GM12878 (cell line): Measurements from ENCODE around the gene OR51T1. TPM values are rescaled to one million over a fixed set of nuclear protein-coding genes. Genes with fewer than 3 reads are reported as not detected.

Source experiments
- ATAC-seq: fragments of 200-7000 bp; cut with Tn5 transposase; 3 replicates; pipeline ENCODE4 v1.9.1; 2020; ENCODE audit warnings: mild to moderate bottlenecking, moderate library complexity
- BruUV-seq: library from RNA; stranded (reverse); fragments of 400-500 nt; replicated peaks from 2 replicates; lab custom pipeline; 2021; lab: Mats Ljungman, UMichigan
- CTCF ChIA-PET: fragments of 300-600 bp; sonication (Branson Sonifier 250); formaldehyde crosslinking; extraction: SDS; loops from one replicate; lab custom pipeline; 2021; ENCODE audit warnings: inconsistent platforms; lab: Yijun Ruan, JAX
- POLR2A ChIA-PET: fragments of 350-600 bp; formaldehyde crosslinking; extraction: SDS; loops from one replicate; lab custom pipeline; 2021; ENCODE audit warnings: inconsistent platforms; lab: Charles Lee
- RAD21 ChIA-PET: fragments of 300-600 bp; sonication (Branson Sonifier 250); formaldehyde crosslinking; loops from one replicate; lab custom pipeline; 2023; ENCODE audit warnings: antibody characterized with exemption; ENCODE audit not compliant: unreplicated experiment; lab: Charles Lee
- SMC1A ChIA-PET: fragments of 300-600 bp; sonication (Branson Sonifier 250); formaldehyde crosslinking; loops from one replicate; lab custom pipeline; 2023; ENCODE audit not compliant: unreplicated experiment, uncharacterized antibody; lab: Charles Lee
- DNase-seq: peaks from one replicate; pipeline ENCODE4 v3.0.0-alpha.2; 2011; ENCODE audit warnings: low read depth, low spot score
- FAIRE-seq: peaks from 3 replicates; lab custom pipeline; 2011; peaks lifted over from hg19 to GRCh38; lab: Jason Lieb, UNC
- H2AFZ ChIP-seq: 2 replicates; pipeline ENCODE4 v1.6.0; 2011; ENCODE audit warnings: low read depth, low read length, control low read depth; ENCODE audit not compliant: control insufficient read depth
- H3K27ac ChIP-seq: 2 replicates; pipeline ENCODE4 v1.5.1; 2011; ENCODE audit warnings: control low read depth; ENCODE audit not compliant: control insufficient read depth, insufficient read depth
- H3K27me3 ChIP-seq, 2 experiments: replicated peaks in 1 of 2; 2 replicates each; pipeline versions ENCODE4 v1.6.0 to v1.6.1; 2011; ENCODE audit warnings: low read length in 1 of 2; ENCODE audit not compliant: control insufficient read depth in 2 of 2, insufficient read depth in 2 of 2
- H3K36me3 ChIP-seq, 2 experiments: 2 replicates each; pipeline ENCODE4 v1.5.1; 2011; ENCODE audit warnings: low read length in 1 of 2; ENCODE audit not compliant: control insufficient read depth in 2 of 2, insufficient read depth in 2 of 2
- H3K4me1 ChIP-seq: 2 replicates; pipeline ENCODE4 v1.6.1; 2011; ENCODE audit warnings: mild to moderate bottlenecking, low read length, moderate library complexity, mixed read lengths; ENCODE audit not compliant: control insufficient read depth, insufficient read depth
- H3K4me2 ChIP-seq: 2 replicates; pipeline ENCODE4 v1.6.0; 2011; ENCODE audit warnings: control low read depth; ENCODE audit not compliant: control insufficient read depth, insufficient read depth
- H3K4me3 ChIP-seq: fragments of 200-600 bp; sonication (generic); 2 replicates; pipeline ENCODE4 v1.5.1; 2016
- H3K79me2 ChIP-seq: 2 replicates; pipeline ENCODE4 v1.6.0; 2011; ENCODE audit warnings: low read length; ENCODE audit not compliant: control insufficient read depth, insufficient read depth
- H3K9ac ChIP-seq: 2 replicates; pipeline ENCODE4 v1.8.0; 2011; ENCODE audit warnings: low read length, control low read depth, mixed read lengths; ENCODE audit not compliant: control insufficient read depth, insufficient read depth
- H3K9me3 ChIP-seq: replicated peaks from 3 replicates; pipeline ENCODE4 v1.5.1; 2011; ENCODE audit warnings: mild to moderate bottlenecking, low read length; ENCODE audit not compliant: control insufficient read depth, insufficient read depth
- H4K20me1 ChIP-seq: 2 replicates; pipeline ENCODE4 v1.6.0; 2011; ENCODE audit not compliant: control insufficient read depth, insufficient read depth
- ATF3 ChIP-seq: IDR thresholded peaks from 2 replicates; pipeline ENCODE4 v1.6.1; 2011; ENCODE audit warnings: low read depth, mild to moderate bottlenecking, low read length, moderate library complexity, borderline replicate concordance; ENCODE audit errors: extremely low read depth
- E2F4 ChIP-seq: IDR thresholded peaks from 2 replicates; pipeline ENCODE4 v1.6.1; 2012; ENCODE audit warnings: low read depth, low read length, improper control_type of control experiment
- MLLT1 ChIP-seq: fragments of 450-650 bp; IDR thresholded peaks from 2 replicates; pipeline ENCODE4 v1.6.1; 2016; ENCODE audit warnings: mild to moderate bottlenecking
- MTA2 ChIP-seq: fragments of 450-650 bp; IDR thresholded peaks from 2 replicates; pipeline ENCODE4 v1.6.1; 2016; ENCODE audit warnings: low read depth, mild to moderate bottlenecking, moderate library complexity
- POLR2A ChIP-seq: IDR thresholded peaks from 2 replicates; pipeline ENCODE4 v1.6.1; 2011; ENCODE audit warnings: low read depth, mild to moderate bottlenecking, low read length
- STAT1 ChIP-seq: fragments of 450-650 bp; conservative IDR thresholded peaks from 2 replicates; pipeline ENCODE4 v1.6.1; 2014; ENCODE audit warnings: antibody characterized with exemption, mild to moderate bottlenecking
- USF2 ChIP-seq: IDR thresholded peaks from 2 replicates; pipeline ENCODE4 v1.6.1; 2011; ENCODE audit warnings: low read depth, low read length, improper control_type of control experiment, borderline replicate concordance
- WRNIP1 ChIP-seq: IDR thresholded peaks from 2 replicates; pipeline ENCODE4 v1.6.1; 2011; ENCODE audit warnings: low read depth, low read length, improper control_type of control experiment, borderline replicate concordance
- WGBS: methylation state at CpG from one replicate; pipeline ENCODE4 v1.1.6; 2016; ENCODE audit warnings: low lambda C conversion rate; ENCODE audit not compliant: insufficient replicate concordance, insufficient coverage; ENCODE audit errors: missing lambda C conversion rate; 5-methylcytosine and 5-hydroxymethylcytosine counted together
- in situ Hi-C: fragments of 300-500 bp; cut with MboI; formaldehyde crosslinking; loops from 9 replicates; pipeline ENCODE4 v1.14.3; 2018; ENCODE audit warnings: mixed read lengths
- intact Hi-C: fragments of 100-400 bp; cut with micrococcal nuclease; formaldehyde crosslinking; loops from one replicate; pipeline ENCODE4 v1.14.2; 2022; ENCODE audit not compliant: unreplicated experiment
- polyA plus RNA-seq, 11 experiments: library from polyadenylated mRNA; depleted of rRNA in 4 of 11; unstranded in 6 of 11; stranded (reverse) in 5 of 11; fragments of >200 nt; fragmentation: Nextera tagmentation in 4 of 11; fragmentation: Illumina TruSeq in 1 of 11; extraction: Ambion mirVana in 4 of 11; extraction: Trizol in 1 of 11; gene quantifications; 1 replicate in 1 of 11; 2 replicates in 10 of 11; pipeline versions ENCODE4 v1.2.1 to v1.2.3, GENCODE V29; 2011 to 2016; ENCODE audit warnings: inconsistent platforms in 2 of 11, missing spikeins in 2 of 11, low read depth in 1 of 11
- total RNA-seq, 4 experiments: library from RNA; depleted of rRNA in 3 of 4; stranded (reverse); fragments of >200 nt in 3 of 4; fragmentation: Illumina TruSeq in 1 of 4; extraction: Trizol in 1 of 4; gene quantifications; 2 replicates each; pipeline versions ENCODE4 v1.2.1 to v1.2.3, GENCODE V29; 2013 to 2021

Gene OR51T1
- total and polyA plus RNA-seq, 10 of the 15 experiments (the other 5 are each of a cell fraction or from before 2014, with no cell fraction given): not detected

- H3K4me2 ChIP-seq: no peak within 1 kb of the TSS
- ChIA-PET POLR2A (no interaction called here), RAD21 (no interaction called here), SMC1A (no interaction called here), CTCF (interaction anchor here (1.0 kb wide), 1 partner anchor 55 kb away, joined by 3 read pairs; no protein-coding TSS in a partner anchor)
- intact Hi-C loops (no loop called here), in situ Hi-C loops (no loop called here)
- BruUV-seq: no TSS peak
- H2AFZ ChIP-seq: no peak within 1 kb of the TSS
- FAIRE-seq (no peak), DNase-seq (no peak), ATAC-seq (no peak)
- WGBS: 27% methylated on average over 9 of the region's 9 CpGs
- H4K20me1 ChIP-seq: no peaks in the 10 kb centered on the region
- H3K9ac ChIP-seq: no peak within 1 kb of the TSS
- TF ChIP-seq USF2 (no peak), E2F4 (no peak), ATF3 (no peak), POLR2A (no peak), MLLT1 (no peak), STAT1 (no peak), WRNIP1 (no peak), MTA2 (no peak)
- H3K9me3 ChIP-seq: no peaks in the 10 kb centered on the region
- no peak within 1 kb of the TSS for H3K4me3 ChIP-seq
- no peaks in the 10 kb centered on the region for H3K4me1 ChIP-seq
- H3K27me3 ChIP-seq: no peaks in the 10 kb centered on the region
- H3K79me2 ChIP-seq: no peaks in the 10 kb centered on the region
- H3K27ac ChIP-seq: no peak within 1 kb of the TSS
- H3K36me3 ChIP-seq: no peaks in the 10 kb centered on the region
Observed at GRCh38 chr11:4848908-4849532, 32.7 kb upstream of the OR51T1 start, which contains the start of gene OR51S1. Gene OR51S1 (minus strand): TSS chr11:4849208. CDS start chr11:4849208, 0 bp downstream.
